Loucy (cell line): Measurements from ENCODE around the gene DNALI1.

Experiments
- EZH2phosphoT487 ChIP-seq: fragments of 200-600 bp; IDR thresholded peaks from 2 replicates; pipeline ENCODE4 v1.6.1; 2018; ENCODE audit warnings: antibody characterized with exemption, mild to moderate bottlenecking, moderate library complexity, borderline replicate concordance
- TF ChIP-seq, protein P1 (sequence below): fragments of 200-600 bp; sonication (generic); conservative IDR thresholded peaks from 2 replicates; pipeline ENCODE4 v1.5.1; 2014; ENCODE audit warnings: mild to moderate bottlenecking, antibody characterized with exemption, low read length

DNA sequence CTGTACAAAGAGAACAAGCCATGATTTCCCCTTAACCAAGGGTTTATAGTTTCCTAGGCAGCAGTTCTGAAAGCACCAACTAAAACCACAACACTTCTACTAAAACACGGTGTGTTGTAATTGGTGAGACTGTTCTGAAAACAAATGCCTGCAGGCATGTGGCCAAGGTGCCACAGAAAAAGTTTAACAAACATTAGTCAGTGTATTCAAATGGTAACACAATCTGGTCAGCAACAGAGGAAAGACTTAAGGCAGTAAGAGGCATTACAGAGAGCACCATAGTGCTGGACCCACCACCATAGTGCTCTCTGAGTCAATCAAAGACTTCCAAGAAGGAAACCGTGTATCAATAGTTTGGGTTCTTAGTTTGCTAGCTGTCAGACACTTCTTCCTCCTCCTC is 19.4 kb upstream of the DNALI1 start:
- TF ChIP-seq, protein P1, sequence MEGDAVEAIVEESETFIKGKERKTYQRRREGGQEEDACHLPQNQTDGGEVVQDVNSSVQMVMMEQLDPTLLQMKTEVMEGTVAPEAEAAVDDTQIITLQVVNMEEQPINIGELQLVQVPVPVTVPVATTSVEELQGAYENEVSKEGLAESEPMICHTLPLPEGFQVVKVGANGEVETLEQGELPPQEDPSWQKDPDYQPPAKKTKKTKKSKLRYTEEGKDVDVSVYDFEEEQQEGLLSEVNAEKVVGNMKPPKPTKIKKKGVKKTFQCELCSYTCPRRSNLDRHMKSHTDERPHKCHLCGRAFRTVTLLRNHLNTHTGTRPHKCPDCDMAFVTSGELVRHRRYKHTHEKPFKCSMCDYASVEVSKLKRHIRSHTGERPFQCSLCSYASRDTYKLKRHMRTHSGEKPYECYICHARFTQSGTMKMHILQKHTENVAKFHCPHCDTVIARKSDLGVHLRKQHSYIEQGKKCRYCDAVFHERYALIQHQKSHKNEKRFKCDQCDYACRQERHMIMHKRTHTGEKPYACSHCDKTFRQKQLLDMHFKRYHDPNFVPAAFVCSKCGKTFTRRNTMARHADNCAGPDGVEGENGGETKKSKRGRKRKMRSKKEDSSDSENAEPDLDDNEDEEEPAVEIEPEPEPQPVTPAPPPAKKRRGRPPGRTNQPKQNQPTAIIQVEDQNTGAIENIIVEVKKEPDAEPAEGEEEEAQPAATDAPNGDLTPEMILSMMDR, result no peak
- no peak for TF ChIP-seq EZH2phosphoT487
